DMS53 treated with DMSO at 0.1 percent for 48 hours (cell line): ENCODE results near the gene COA5.

Experiments used
- DNase-seq: peaks from one replicate; lab custom pipeline; 2025; ENCODE audit not compliant: unreplicated experiment; lab: John Stamatoyannopoulos, UW

The COA5 gene

DNA sequence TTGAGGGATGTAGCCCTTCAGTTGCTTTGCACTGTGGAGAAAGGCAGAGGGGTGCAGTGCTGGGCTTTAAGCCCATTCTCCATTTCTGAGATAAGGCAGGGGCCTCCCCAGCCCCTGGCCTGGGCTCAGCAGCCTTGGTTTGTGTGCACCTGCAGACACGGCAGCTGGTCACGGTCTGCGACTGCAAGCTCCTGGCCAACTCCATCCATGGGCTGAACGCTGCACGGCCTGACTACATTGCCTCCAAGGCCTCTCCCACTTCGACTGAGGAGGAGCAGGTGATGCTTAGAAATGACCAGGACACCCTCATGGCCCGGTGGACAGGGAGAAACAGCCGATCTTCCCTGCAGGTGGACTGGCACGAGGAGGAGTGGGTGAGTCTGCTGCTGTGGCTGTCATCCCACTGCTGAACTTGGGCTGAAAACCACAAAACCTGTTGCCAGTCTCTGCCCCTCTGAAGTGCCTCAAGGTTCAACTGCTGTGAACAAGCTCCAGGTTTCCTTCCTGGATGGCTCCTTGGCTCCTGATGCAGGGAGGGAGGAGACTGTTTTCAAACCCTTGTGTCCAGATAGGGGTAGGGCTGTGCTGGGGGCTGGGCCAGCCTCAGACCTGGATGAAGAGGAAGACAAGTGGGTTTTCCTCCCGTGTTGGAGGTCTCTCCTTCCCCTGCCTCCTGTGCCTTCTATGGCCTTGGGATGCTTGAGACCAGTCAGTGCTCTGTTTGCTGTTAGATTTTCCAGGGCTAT, 54.0 kb downstream of the COA5 start:
- no peak for DNase-seq

DNA sequence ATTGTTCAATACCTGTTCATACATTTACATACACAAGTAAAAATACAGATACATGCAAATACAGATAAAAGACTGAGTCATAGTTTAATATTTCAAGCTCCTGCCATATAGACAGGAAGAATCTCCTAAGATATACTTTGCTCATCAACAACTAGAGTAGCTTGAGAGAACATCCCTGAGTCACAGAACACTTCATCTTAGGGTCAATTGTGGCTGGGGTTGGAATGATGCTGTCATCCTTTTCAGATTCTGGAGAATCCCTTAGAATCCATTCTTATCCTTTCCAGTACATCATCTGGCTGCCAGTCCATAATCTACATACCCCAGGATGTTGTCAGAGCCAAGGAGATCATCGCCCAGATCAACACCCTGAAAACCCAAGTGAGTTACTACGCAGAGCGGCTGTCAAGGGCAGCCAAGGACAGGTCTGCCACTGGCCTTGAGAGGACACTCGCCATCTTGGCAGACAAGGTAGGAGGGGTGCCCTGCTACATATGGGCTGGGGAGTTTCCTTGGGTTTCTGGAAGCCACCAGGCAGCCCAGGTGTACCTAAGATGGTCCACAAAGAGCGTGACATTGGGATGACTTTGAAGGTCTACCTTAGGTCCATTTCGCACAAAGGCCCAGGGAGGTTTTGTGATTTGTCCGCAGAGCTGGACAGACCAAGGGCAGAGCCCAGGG, 55.7 kb downstream of the COA5 start:
- no peak for DNase-seq

DNA sequence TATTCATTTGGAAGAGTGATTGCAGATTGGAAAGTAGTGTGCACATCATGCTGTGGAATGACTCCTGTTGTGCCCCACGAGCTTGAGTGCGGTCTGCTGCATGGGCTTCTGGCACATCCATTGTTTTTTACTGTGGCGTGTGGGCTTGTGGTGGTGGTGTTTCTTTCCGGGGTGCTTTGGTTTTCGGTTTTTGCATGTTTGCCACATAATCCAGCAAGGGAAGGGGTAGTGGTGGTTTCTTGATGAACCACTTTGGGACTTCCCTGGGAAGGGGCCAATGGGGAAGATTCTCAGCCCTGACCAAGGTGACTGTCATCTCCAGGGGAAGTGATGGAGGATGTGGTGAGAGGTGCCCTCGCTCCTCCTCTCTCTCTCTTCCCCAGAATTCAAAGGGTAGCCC, 57.0 kb downstream of the COA5 start:
- no peak for DNase-seq

DNA sequence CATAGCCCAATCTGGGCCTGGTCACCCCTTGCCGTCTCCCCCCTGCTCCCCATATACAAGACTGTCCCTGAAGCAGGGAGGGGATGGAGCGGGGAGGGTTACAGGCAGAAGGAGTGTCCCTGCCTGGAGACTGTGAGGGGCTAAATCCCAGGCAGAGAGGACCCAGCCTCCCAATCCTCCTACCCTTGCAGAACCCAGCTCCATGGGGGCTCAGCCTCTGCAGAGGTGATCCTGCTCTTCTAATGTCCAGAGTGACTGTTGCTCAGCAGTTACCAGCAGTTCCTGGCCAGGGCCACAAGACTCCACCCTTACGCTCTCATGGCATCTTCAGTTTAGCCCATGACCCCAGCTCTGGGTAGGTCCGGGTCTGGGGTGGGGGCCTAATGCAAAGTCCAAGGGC, 58.1 kb downstream of the COA5 start:
- DNase-seq: no peak
